HCT116 (cell line): ENCODE results near the gene MAU2. TPM values are rescaled to one million over a fixed set of nuclear protein-coding genes. Genes with fewer than 3 reads are reported as not detected.
A peak's percentile ranks its signal among the peaks of the same experiment; 100 is the strongest.

Experiments used
- ATAC-seq: fragments of 200-7000 bp; cut with Tn5 transposase; 2 replicates; pipeline ENCODE4 v1.9.1; 2020; ENCODE audit warnings: mild to moderate bottlenecking, moderate library complexity
- BruUV-seq: library from RNA; stranded (reverse); fragments of 400-500 nt; replicated peaks from 2 replicates; lab custom pipeline; 2021; lab: Mats Ljungman, UMichigan
- CTCF ChIA-PET: fragments of 300-600 bp; sonication (Branson Sonifier 250); formaldehyde crosslinking; loops from one replicate; lab custom pipeline; 2021; ENCODE audit warnings: antibody characterized with exemption; lab: Charles Lee
- POLR2A ChIA-PET: fragments of 300-600, 350-600 bp; sonication (Branson Sonifier 250); formaldehyde crosslinking; loops from one replicate; lab custom pipeline; 2021; ENCODE audit warnings: antibody characterized with exemption; lab: Charles Lee
- RAD21 ChIA-PET, 2 experiments: fragments of 300-600 bp; sonication (Branson Sonifier 250); formaldehyde crosslinking; loops; one replicate each; lab custom pipeline; 2023; ENCODE audit warnings: low total read pairs in 2 of 2; ENCODE audit not compliant: uncharacterized antibody in 2 of 2, unreplicated experiment in 2 of 2, low non-redundant PET in 1 of 2; lab: Charles Lee
- DNase-seq: peaks from one replicate; pipeline ENCODE4 v3.0.0-alpha.2; 2010; ENCODE audit warnings: low read depth, low spot score
- H2AFZ ChIP-seq: fragments of 200-600 bp; shearing (Covaris generic), sonication (generic); 2 replicates; pipeline ENCODE4 v1.6.1; 2017; ENCODE audit warnings: low read depth, mixed run types, mixed read lengths, antibody characterized with exemption, low read length; ENCODE audit not compliant: poor library complexity, severe bottlenecking
- H3K27ac ChIP-seq: 2 replicates; pipeline ENCODE4 v1.5.1; 2012; ENCODE audit warnings: low read depth, low read length
- H3K27me3 ChIP-seq: fragments of 200-600 bp; sonication (generic); 2 replicates; pipeline ENCODE4 v1.6.1; 2016; ENCODE audit warnings: mixed run types, low read length, mixed read lengths; ENCODE audit not compliant: insufficient read depth
- H3K36me3 ChIP-seq, 2 experiments: fragments of 200-500 bp in 1 of 2; fragments of 200-600 bp in 1 of 2; sonication (Bioruptor generic) in 1 of 2; sonication (generic) in 1 of 2; 2 replicates each; pipeline versions ENCODE4 v1.5.1 to v1.6.1; 2014 to 2016; ENCODE audit warnings: low read length in 2 of 2, inconsistent platforms in 1 of 2, mixed read lengths in 1 of 2, mixed run types in 1 of 2; ENCODE audit not compliant: insufficient read depth in 2 of 2, control insufficient read depth in 1 of 2
- H3K4me1 ChIP-seq, 2 experiments: fragments of 200-600 bp in 1 of 2; sonication (generic) in 1 of 2; 2 replicates each; pipeline versions ENCODE4 v1.5.1 to v1.6.1; 2012 to 2017; ENCODE audit warnings: low read length in 2 of 2, inconsistent platforms in 1 of 2, mild to moderate bottlenecking in 1 of 2, mixed read lengths in 1 of 2, mixed run types in 1 of 2, moderate library complexity in 1 of 2; ENCODE audit not compliant: insufficient read depth in 2 of 2, control insufficient read depth in 1 of 2
- H3K4me2 ChIP-seq: fragments of 200-600 bp; sonication (generic); 2 replicates; pipeline ENCODE4 v1.6.1; 2017; ENCODE audit warnings: mixed run types, low read length, mixed read lengths
- H3K4me3 ChIP-seq, 2 experiments: fragments of 200-600 bp in 1 of 2; sonication (generic) in 1 of 2; replicated peaks in 1 of 2; 2 replicates each; pipeline ENCODE4 v1.5.1; 2011 to 2016; ENCODE audit warnings: low read length in 2 of 2, control low read depth in 1 of 2, low read depth in 1 of 2, mild to moderate bottlenecking in 1 of 2, mixed read lengths in 1 of 2, mixed run types in 1 of 2
- H3K79me2 ChIP-seq: fragments of 200-600 bp; sonication (generic); 2 replicates; pipeline ENCODE4 v1.6.1; 2017; ENCODE audit warnings: mild to moderate bottlenecking, mixed run types, low read length, moderate library complexity, mixed read lengths; ENCODE audit not compliant: insufficient read depth
- H3K9ac ChIP-seq: fragments of 200-600 bp; sonication (generic); 2 replicates; pipeline ENCODE4 v1.6.1; 2016; ENCODE audit warnings: low read length, mixed read lengths
- H3K9me2 ChIP-seq: fragments of 200-600 bp; sonication (generic), shearing (Covaris generic); 2 replicates; pipeline ENCODE4 v1.6.1; 2017; ENCODE audit warnings: mixed run types, mild to moderate bottlenecking, moderate library complexity; ENCODE audit not compliant: insufficient read depth
- H3K9me3 ChIP-seq, 2 experiments: fragments of 200-500 bp in 1 of 2; fragments of 200-600 bp in 1 of 2; sonication (Bioruptor generic) in 1 of 2; sonication (generic) in 1 of 2; 2 replicates each; pipeline ENCODE4 v1.6.1; 2014 to 2017; ENCODE audit warnings: low read length in 2 of 2, mixed read lengths in 2 of 2, inconsistent platforms in 1 of 2, low read depth in 1 of 2, mild to moderate bottlenecking in 1 of 2, mixed run types in 1 of 2, moderate library complexity in 1 of 2; ENCODE audit not compliant: control insufficient read depth in 1 of 2, insufficient read depth in 1 of 2
- H4K20me1 ChIP-seq: fragments of 200-600 bp; sonication (generic), shearing (Covaris generic); 2 replicates; pipeline ENCODE4 v1.6.1; 2017; ENCODE audit warnings: mixed run types, mild to moderate bottlenecking, moderate library complexity; ENCODE audit not compliant: insufficient read depth
- CBX3 ChIP-seq: IDR thresholded peaks from 2 replicates; pipeline ENCODE4 v1.6.1; 2012; ENCODE audit warnings: low read depth
- CTCF ChIP-seq, 3 experiments: fragments of 200-600 bp in 1 of 3; sonication (generic) in 1 of 3; IDR thresholded peaks in 2 of 3; conservative IDR thresholded peaks in 1 of 3; 2 replicates each; pipeline ENCODE4 v1.5.1; 2012 to 2017; ENCODE audit warnings: low read depth in 2 of 3, low read length in 2 of 3, antibody characterized with exemption in 1 of 3, borderline replicate concordance in 1 of 3, control low read depth in 1 of 3, mild to moderate bottlenecking in 1 of 3, mixed read lengths in 1 of 3, mixed run types in 1 of 3, moderate library complexity in 1 of 3; ENCODE audit not compliant: insufficient read depth in 1 of 3
- ELF1 ChIP-seq: IDR thresholded peaks from 2 replicates; pipeline ENCODE4 v1.6.1; 2012; ENCODE audit warnings: low read depth, borderline replicate concordance
- EZH2 ChIP-seq: fragments of 200-600 bp; sonication (generic); IDR thresholded peaks from 2 replicates; pipeline ENCODE4 v1.6.1; 2017; ENCODE audit warnings: antibody characterized with exemption, mixed run types
- EZH2phosphoT487 ChIP-seq: fragments of 200-600 bp; IDR thresholded peaks from 2 replicates; pipeline ENCODE4 v1.6.1; 2018; ENCODE audit warnings: antibody characterized with exemption, borderline replicate concordance
- POLR2AphosphoS5 ChIP-seq: IDR thresholded peaks from 2 replicates; pipeline ENCODE4 v1.6.1; 2011; ENCODE audit warnings: mild to moderate bottlenecking, low read depth, low read length, moderate library complexity
- SP1 ChIP-seq: IDR thresholded peaks from 2 replicates; pipeline ENCODE4 v1.6.1; 2012; ENCODE audit warnings: low read depth
- SRF ChIP-seq: IDR thresholded peaks from 2 replicates; pipeline ENCODE4 v1.6.1; 2012; ENCODE audit warnings: low read depth
- YY1 ChIP-seq: IDR thresholded peaks from 2 replicates; pipeline ENCODE4 v1.6.1; 2011; ENCODE audit warnings: low read length, low read depth, moderate library complexity, mild to moderate bottlenecking; ENCODE audit not compliant: insufficient replicate concordance; ENCODE audit errors: extremely low read depth
- intact Hi-C: fragments of 100-400 bp; cut with micrococcal nuclease; formaldehyde crosslinking; loops from 2 replicates; pipeline ENCODE4 v1.10.0; 2022
- total RNA-seq: library from RNA; stranded (reverse); gene quantifications from one replicate; pipeline ENCODE4 v1.2.1, GENCODE V29; 2021; ENCODE audit not compliant: unreplicated experiment

The MAU2 gene
- total RNA-seq, 1 experiment from 2014 or later = 36.2 TPM

- no peak for TF ChIP-seq CTCF (IDR thresholded peaks at IDR 0.05 in 2 of 3, conservative IDR thresholded peaks at IDR 0.05 in 1 of 3; ENCODE audit: borderline replicate concordance in 1 of 3, insufficient read depth in 1 of 3, low read depth in 2 of 3, low read length in 2 of 3)
- TF ChIP-seq CBX3 = peak; percentile 65; the same call in 1 of the 2 replicates
Measured at GRCh38 chr19:19371059-19371458, 50.4 kb downstream of the MAU2 start (continued).

DNA sequence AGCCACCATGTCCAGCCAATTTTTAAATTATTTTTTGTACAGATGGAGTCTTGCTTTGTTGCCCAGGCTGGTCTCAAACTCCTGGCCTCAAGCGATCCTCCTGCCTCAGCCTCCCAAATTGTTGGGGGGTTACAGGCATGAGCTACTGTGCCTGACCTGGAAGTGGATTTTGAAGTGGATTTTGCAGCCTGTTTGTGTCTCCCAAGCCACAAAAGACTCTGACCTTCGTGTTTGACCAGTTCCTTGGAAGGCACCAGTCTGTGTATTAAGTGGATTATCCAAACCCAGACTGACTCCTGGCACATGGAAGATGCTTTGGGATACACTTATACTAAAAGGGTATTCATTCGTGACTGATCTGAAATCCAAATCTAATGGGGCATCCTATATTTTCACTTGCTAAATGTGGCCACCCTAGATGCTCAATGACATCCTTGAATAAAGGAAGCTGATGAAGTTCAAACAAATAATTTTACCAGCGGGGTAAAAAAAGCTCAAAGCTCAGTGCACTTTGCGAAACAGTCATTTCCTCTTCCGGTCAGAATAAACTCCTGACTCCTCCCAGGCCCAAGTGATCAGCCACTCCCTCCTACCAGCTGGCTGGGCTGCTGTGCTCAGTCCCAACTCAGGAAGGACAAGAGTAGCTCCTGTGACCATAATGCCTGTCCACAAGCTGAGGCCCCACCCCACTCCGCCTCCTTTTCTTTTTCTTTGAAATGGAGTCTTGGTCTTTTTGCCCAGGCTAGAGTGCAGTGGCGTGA lies 52.2 kb downstream of the MAU2 start:
- Histone ChIP-seq H3K27ac (peak overlapping the region; percentile 72), H3K27me3 (no peaks in the 10 kb centered on the region), H3K4me2 (peak overlapping the region; percentile 63), H3K9me3 (no peaks in the 10 kb centered on the region), H3K79me2 (no peaks in the 10 kb centered on the region), H3K4me1 (peaks cover 44 to 56% of the 10 kb centered on the region in 2 experiments), H3K4me3 (no peak overlapping the region), H2AFZ (peak overlapping the region; percentile 5), H4K20me1 (no peaks in the 10 kb centered on the region), H3K9me2 (no peaks in the 10 kb centered on the region), H3K36me3 (no peaks in the 10 kb centered on the region), H3K9ac (peak overlapping the region; percentile 74)
- ATAC-seq = peak; percentile 76
- DNase-seq = peak; percentile 50
- TF ChIP-seq ELF1 (no peak; the same call in 1 of the 2 replicates), SP1 (no peak), SRF (no peak), POLR2AphosphoS5 (peak; percentile 54), EZH2phosphoT487 (no peak), YY1 (no peak), EZH2 (no peak)
- CTCF ChIA-PET = interaction anchor here (0.8 kb wide), 1 partner anchor 11 kb away, joined by 5 read pairs; no protein-coding TSS in a partner anchor
- TSS peak; percentile 48 for BruUV-seq
- intact Hi-C loops = no loop called here
- POLR2A ChIA-PET = interaction anchor here (0.6 to 1.5 kb wide), 5 partner anchors 8 to 166 kb away, joined by 3 to 10 read pairs (median 4); partner anchors contain the start of gene GATAD2A
- RAD21 ChIA-PET = no interaction called here
